ENCODE measurements around the gene EIF3A.

Gene EIF3A

GRCh38 chr10:119026301-119027110 lies 54.1 kb downstream of the EIF3A start:
- no peak for DNase-seq
- in situ Hi-C loops (cut with MboI; ENCODE audit: low pct_unique_long_range_greater_than_20kb, low sequenced_read_pairs): no loop called here

GRCh38 chr10:119025776-119026175 lies 54.8 kb downstream of the EIF3A start:
- in situ Hi-C loops (cut with MboI; ENCODE audit: low pct_unique_long_range_greater_than_20kb, low sequenced_read_pairs): no loop called here
- no peak for DNase-seq

DNA sequence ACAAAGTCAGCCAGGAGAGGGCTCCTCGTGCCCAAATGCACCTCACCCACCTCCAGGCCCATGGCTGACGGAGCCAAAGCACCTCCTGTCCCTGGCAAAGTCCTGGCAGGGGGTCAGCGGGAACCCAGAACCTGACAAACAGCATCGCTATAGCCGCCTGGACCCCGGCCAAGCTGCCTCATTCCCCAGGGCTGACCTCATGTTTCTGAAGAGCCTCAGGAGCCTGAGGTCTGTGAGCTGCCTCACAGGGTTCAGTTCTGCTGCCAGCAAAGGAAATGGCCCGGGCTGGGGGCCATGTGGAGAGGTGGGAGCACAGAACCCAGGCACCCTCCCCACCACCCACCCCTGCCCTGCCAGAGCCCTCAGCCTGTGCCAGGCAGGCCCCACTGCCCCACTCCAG lies 55.3 kb downstream of the EIF3A start:
- DNase-seq: no peak
- in situ Hi-C loops (cut with MboI; ENCODE audit: low pct_unique_long_range_greater_than_20kb, low sequenced_read_pairs): no loop called here

DNA sequence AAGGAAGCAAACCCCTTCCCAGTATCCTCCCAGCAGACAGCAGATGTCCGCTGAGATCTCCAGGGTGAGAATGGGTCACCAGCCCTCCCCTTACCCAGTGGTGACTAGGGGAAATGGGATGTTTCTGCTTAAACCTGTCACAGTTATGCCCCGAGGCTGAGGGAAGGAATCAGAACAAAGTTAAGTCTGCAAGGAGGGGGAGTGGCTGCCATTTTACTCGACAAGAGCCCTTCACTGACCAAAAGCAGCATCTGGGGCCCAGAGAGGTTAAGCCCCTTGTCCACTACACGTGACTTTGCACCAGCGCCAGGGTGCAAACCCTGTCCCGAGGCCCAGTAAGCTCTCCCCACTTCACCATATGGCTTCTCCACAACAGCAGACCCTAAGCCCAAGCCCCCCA lies 55.7 kb downstream of the EIF3A start:
- DNase-seq: no peak
- in situ Hi-C loops (cut with MboI; ENCODE audit: low pct_unique_long_range_greater_than_20kb, low sequenced_read_pairs): no loop called here

DNA sequence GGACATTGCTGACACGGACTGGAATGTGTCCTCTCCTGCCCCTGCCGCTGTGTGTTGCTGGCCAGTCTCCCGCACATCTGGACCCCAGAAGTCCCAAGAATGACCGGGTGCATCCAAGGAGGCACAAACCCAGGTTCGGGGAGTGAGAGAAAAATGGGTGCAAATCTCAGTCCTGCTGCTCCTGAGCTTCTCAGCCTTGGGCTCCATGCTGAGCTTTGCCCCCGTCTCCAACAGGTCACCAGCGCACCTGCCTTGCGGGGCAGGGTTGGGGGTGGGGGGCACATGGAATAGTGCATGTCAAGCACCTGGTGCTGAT lies 57.1 kb downstream of the EIF3A start:
- in situ Hi-C loops (cut with MboI; ENCODE audit: low pct_unique_long_range_greater_than_20kb, low sequenced_read_pairs): no loop called here
- no peak for DNase-seq

- in situ Hi-C loops (cut with MboI; ENCODE audit: low pct_unique_long_range_greater_than_20kb, low sequenced_read_pairs): no loop called here
- no peak for DNase-seq
These were observed 57.6 kb downstream of the EIF3A start for GRCh38 chr10:119022846-119023552.

DNA sequence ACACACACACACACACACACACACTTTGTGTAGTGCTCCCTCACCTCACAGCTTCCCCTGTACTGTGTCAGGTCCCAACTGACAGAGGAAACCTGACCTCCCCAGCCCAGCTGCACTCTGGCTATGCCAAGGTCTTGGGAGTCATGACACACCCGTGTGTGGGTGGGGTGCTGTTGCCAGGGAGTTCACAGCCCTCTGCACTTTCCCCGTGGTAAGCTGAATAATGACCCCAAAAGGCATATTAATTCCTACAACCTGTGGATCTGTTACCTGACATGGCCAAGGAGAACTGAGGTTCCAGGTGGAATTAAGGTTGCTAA lies 60.0 kb downstream of the EIF3A start:
- in situ Hi-C loops (cut with MboI; ENCODE audit: low pct_unique_long_range_greater_than_20kb, low sequenced_read_pairs): no loop called here
- no peak for DNase-seq

- in situ Hi-C loops (cut with MboI; ENCODE audit: low pct_unique_long_range_greater_than_20kb, low sequenced_read_pairs): no loop called here
- no peak for DNase-seq
These were observed 73.4 kb downstream of the EIF3A start for GRCh38 chr10:119007211-119007574.

- in situ Hi-C loops (cut with MboI; ENCODE audit: low pct_unique_long_range_greater_than_20kb, low sequenced_read_pairs): no loop called here
- no peak for DNase-seq
These were observed 74.0 kb downstream of the EIF3A start for GRCh38 chr10:119006451-119007210.

DNA sequence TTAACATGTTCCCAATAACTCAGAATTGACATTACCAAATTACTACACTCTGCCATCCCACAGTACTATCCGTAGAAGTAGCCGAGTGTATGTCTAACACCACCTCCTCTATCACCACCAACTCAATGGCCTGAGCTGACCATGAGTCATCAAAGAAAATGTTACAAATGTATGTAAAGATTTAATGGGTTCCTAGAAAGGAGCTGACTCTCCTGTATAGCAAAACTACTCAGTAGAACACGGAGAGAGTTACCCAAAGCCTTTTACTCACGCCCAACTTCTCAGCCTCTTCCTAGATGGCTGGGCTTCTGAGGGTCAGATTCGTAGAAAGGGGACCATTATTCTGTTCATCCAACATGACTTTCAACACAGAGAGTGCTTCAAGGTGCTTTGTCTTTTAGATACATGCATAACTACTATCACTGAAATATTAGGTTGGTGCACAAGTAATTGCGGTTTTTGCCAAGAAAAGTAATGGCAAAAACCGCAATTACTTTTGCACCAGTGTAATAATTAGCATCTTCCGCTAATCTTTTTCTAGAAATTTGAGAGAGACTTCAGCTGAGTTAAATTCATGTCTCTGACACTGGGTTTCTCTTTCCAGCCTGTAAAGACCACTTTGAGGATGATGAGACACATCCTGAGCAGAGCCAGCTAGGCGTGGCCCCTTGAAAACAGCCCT lies 75.1 kb downstream of the EIF3A start:
- no peak for DNase-seq
- in situ Hi-C loops (cut with MboI; ENCODE audit: low pct_unique_long_range_greater_than_20kb, low sequenced_read_pairs): no loop called here

GRCh38 chr10:119003572-119004289 lies 76.9 kb downstream of the EIF3A start:
- in situ Hi-C loops (cut with MboI; ENCODE audit: low pct_unique_long_range_greater_than_20kb, low sequenced_read_pairs): no loop called here
- DNase-seq: no peak

DNA sequence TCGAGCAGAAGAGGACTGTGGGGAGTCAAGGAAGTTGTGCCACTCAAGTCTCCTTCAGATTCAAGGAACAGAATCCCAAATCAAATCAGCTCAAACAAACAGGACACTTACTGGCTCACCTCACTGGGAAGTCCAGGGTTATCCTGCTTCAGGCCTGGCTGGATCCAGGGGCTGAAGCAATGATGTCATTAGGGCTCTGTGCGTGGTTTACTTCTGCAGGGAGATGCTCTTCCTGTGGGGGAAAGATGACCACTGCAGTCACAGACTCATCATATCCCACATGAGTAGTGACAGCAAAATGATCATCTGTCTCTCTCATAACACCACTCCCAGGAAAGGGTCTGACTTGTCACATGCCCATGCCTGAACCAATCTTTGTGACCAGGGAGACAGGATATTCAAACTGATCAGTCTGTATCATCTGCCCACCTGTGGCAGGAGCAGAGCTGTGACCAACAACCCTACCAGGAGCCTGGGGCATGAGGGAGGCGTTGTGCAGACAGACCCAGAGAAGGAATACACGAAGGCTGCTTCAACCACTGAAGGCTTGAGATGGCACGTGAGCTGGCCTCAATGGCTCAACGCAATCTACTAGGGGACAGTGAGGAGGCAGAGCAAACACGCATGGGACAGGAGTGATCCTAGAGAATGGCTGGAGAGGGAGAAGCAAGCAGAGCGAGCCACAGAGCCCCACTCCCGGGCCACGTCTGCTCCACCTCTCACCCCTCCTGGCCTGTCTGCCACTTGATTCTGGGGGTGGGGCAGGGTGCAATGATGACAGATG lies 78.7 kb downstream of the EIF3A start:
- in situ Hi-C loops (cut with MboI; ENCODE audit: low pct_unique_long_range_greater_than_20kb, low sequenced_read_pairs): no loop called here
- DNase-seq: no peak

DNA sequence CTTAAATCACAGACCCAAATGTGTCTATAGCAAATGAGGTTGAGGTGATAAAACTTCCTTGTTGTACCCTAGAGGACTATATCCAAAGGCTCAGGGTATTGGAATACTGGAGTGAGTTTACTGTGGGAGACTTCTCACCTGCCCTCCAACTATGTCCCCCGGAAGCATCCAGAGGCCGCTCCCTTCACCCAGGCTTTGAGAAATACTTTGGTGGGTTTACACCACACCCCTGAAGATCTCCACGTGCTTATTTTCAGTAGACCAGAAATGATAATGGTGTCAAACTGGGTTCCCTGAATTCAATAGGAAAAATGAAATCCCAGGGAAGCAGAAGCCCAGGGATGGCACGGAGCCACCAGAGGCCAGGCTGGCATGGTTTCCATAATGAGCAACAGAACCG lies 82.4 kb downstream of the EIF3A start:
- in situ Hi-C loops (cut with MboI; ENCODE audit: low pct_unique_long_range_greater_than_20kb, low sequenced_read_pairs): no loop called here
- DNase-seq: no peak

DNA sequence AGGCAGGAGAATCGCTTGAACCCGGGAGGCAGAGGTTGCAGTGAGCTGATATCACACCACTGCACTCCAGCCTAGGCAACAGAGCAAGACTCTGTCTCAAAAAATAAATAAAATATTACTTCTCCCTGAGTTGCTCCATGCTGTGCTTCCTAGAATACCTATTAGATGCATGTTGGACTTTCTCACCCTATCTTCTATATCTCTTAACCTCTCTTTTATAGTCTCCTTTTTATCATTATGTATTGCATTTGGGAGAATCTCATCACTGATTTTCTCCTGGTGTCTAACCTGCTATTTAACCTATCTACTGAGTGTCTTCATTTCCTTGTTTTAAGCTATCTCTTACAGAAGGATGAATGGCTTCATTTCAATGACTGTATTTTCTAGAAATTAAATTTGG lies 83.2 kb downstream of the EIF3A start:
- DNase-seq: no peak
- in situ Hi-C loops (cut with MboI; ENCODE audit: low pct_unique_long_range_greater_than_20kb, low sequenced_read_pairs): no loop called here

DNA sequence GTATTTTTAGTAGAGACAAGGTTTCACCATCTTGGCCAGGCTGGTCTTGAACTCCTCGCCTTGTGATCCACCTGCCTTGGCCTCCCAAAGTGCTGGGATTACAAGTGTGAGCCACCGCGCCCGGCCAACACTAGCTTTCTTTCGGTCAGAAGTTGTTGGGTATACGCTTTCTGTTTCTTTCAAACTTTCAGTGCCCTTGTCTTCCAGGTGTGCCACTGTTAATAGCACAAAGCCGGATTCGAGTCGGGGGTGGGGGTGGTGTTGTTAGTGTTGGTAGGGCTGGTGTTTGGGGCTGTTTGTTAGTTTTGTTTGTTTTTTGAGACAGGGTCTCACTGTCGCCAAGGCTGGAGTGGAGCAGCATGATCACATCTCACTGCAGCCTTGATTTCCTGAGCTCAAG lies 84.9 kb downstream of the EIF3A start:
- no peak for DNase-seq
- in situ Hi-C loops (cut with MboI; ENCODE audit: low pct_unique_long_range_greater_than_20kb, low sequenced_read_pairs): no loop called here

- in situ Hi-C loops (cut with MboI; ENCODE audit: low pct_unique_long_range_greater_than_20kb, low sequenced_read_pairs): no loop called here
- no peak for DNase-seq
These were observed 86.3 kb downstream of the EIF3A start for GRCh38 chr10:118994321-118994720.

- in situ Hi-C loops (cut with MboI; ENCODE audit: low pct_unique_long_range_greater_than_20kb, low sequenced_read_pairs): no loop called here
- DNase-seq: no peak
These were observed 87.4 kb downstream of the EIF3A start for GRCh38 chr10:118993214-118993613.

DNA sequence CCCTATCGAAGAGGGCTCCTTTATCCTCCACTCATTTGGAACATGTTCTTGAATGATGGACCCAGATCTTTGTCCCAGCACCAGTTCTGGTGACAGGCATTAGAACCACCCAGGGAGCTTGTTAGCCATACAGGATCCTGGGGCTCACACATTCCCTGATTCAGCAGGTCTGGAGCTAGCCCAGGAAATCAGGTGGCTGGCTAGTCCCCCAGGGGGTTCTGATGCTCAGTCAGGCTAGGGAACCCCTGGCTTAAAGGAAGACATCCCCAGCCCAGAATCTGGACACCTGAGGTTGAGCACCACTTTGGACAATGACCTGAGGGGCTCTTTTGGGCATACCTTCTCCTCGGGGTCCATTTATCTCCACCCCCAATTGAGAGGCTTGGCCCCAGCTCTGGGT lies 88.1 kb downstream of the EIF3A start:
- DNase-seq: no peak
- in situ Hi-C loops (cut with MboI; ENCODE audit: low pct_unique_long_range_greater_than_20kb, low sequenced_read_pairs): no loop called here

- in situ Hi-C loops (cut with MboI; ENCODE audit: low pct_unique_long_range_greater_than_20kb, low sequenced_read_pairs): no loop called here
- DNase-seq: no peak
These were observed 90.3 kb downstream of the EIF3A start for GRCh38 chr10:118990326-118990725.
